HepG2 (cell line): ENCODE data around the gene GPR158. TPM values are rescaled to one million over a fixed set of nuclear protein-coding genes. Genes with fewer than 3 reads are reported as not detected.

Experiments used
- BHLHE40 ChIP-seq: IDR thresholded peaks from 2 replicates; pipeline ENCODE4 v1.6.1; 2011; ENCODE audit warnings: low read length, improper control_type of control experiment
- EED ChIP-seq: sonication (generic); formaldehyde crosslinking; IDR thresholded peaks from 2 replicates; pipeline ENCODE4 v1.5.0; 2020; ENCODE audit warnings: mild to moderate bottlenecking, missing genetic modification reagents
- ELF3 ChIP-seq: IDR thresholded peaks from 2 replicates; pipeline ENCODE4 v1.6.1; 2016; ENCODE audit warnings: missing genetic modification reagents, missing compliant biosample characterization
- ERF ChIP-seq: IDR thresholded peaks from 2 replicates; pipeline ENCODE4 v1.6.1; 2018; ENCODE audit warnings: missing biosample characterization, missing genetic modification reagents
- FOXK1 ChIP-seq: sonication (generic); formaldehyde crosslinking; IDR thresholded peaks from 2 replicates; pipeline ENCODE4 v1.4.0; 2020; ENCODE audit warnings: low read depth, missing genetic modification reagents, borderline replicate concordance
- FOXO1 ChIP-seq: sonication (generic); formaldehyde crosslinking; IDR thresholded peaks from 2 replicates; pipeline ENCODE4 v1.4.0; 2020; ENCODE audit warnings: missing genetic modification reagents
- HNRNPLL ChIP-seq: fragments of 200-400 bp; formaldehyde crosslinking; IDR thresholded peaks from 2 replicates; pipeline ENCODE4 v1.6.1; 2017; ENCODE audit warnings: mild to moderate bottlenecking, low read depth, low read length; ENCODE audit not compliant: poor library complexity, severe bottlenecking
- KAT8 ChIP-seq: IDR thresholded peaks from 2 replicates; pipeline ENCODE4 v1.6.1; 2016; ENCODE audit warnings: missing genetic modification reagents, missing compliant biosample characterization
- NFKBIZ ChIP-seq: IDR thresholded peaks from 2 replicates; pipeline ENCODE4 v1.6.1; 2018; ENCODE audit warnings: missing genetic modification reagents, missing compliant biosample characterization
- RARA ChIP-seq: IDR thresholded peaks from 2 replicates; pipeline ENCODE4 v1.6.1; 2016; ENCODE audit warnings: missing genetic modification reagents, missing compliant biosample characterization
- RBAK ChIP-seq: sonication (generic); formaldehyde crosslinking; IDR thresholded peaks from 2 replicates; pipeline ENCODE4 v1.5.1; 2020; ENCODE audit warnings: mild to moderate bottlenecking, missing genetic modification reagents
- ZBTB21 ChIP-seq: sonication (generic); formaldehyde crosslinking; IDR thresholded peaks from 2 replicates; pipeline ENCODE4 v1.4.0; 2020; ENCODE audit warnings: missing genetic modification reagents
- ZNF138 ChIP-seq: sonication (generic); formaldehyde crosslinking; IDR thresholded peaks from 2 replicates; pipeline ENCODE4 v1.5.0; 2020; ENCODE audit warnings: mild to moderate bottlenecking, low read depth, missing genetic modification reagents
- ZNF263 ChIP-seq: sonication (generic); formaldehyde crosslinking; IDR thresholded peaks from 2 replicates; pipeline ENCODE4 v1.4.0; 2020; ENCODE audit warnings: missing genetic modification reagents
- ZNF430 ChIP-seq: sonication (generic); formaldehyde crosslinking; IDR thresholded peaks from 2 replicates; pipeline ENCODE4 v1.9.0; 2021; ENCODE audit warnings: mild to moderate bottlenecking, missing genetic modification reagents
- ZNF691 ChIP-seq: sonication (generic); formaldehyde crosslinking; IDR thresholded peaks from 2 replicates; pipeline ENCODE4 v1.4.0; 2020; ENCODE audit warnings: missing genetic modification reagents, low read depth, mild to moderate bottlenecking, borderline replicate concordance
- ZNF761 ChIP-seq: sonication (generic); formaldehyde crosslinking; conservative IDR thresholded peaks from 2 replicates; pipeline ENCODE4 v1.4.0; 2020; ENCODE audit warnings: mild to moderate bottlenecking, missing genetic modification reagents
- ZNF83 ChIP-seq: sonication (generic); formaldehyde crosslinking; IDR thresholded peaks from 2 replicates; pipeline ENCODE4 v1.4.0; 2020; ENCODE audit warnings: missing genetic modification reagents, mild to moderate bottlenecking, borderline replicate concordance
- ZZZ3 ChIP-seq: sonication (generic); formaldehyde crosslinking; IDR thresholded peaks from 2 replicates; pipeline ENCODE4 v1.4.0; 2020; ENCODE audit warnings: missing genetic modification reagents, mild to moderate bottlenecking, borderline replicate concordance
- polyA plus RNA-seq, 8 experiments: library from polyadenylated mRNA; depleted of rRNA in 3 of 8; stranded (reverse) in 7 of 8; unstranded in 1 of 8; fragments of >200 nt; fragmentation: Illumina TruSeq in 4 of 8; extraction: Trizol in 4 of 8; gene quantifications; 2 replicates each; pipeline versions ENCODE4 v1.2.1 to v1.2.3, GENCODE V29; 2011 to 2016; ENCODE audit warnings: low read depth in 4 of 8, missing spikeins in 1 of 8, mixed read lengths in 1 of 8; ENCODE audit not compliant: insufficient read depth in 1 of 8
- total RNA-seq, 5 experiments: library from RNA; depleted of rRNA; stranded (reverse); fragments of >200 nt; fragmentation: Illumina TruSeq; extraction: Trizol; gene quantifications; 2 replicates each; pipeline ENCODE4 v1.2.3, GENCODE V29; 2016; ENCODE audit warnings: low read depth in 1 of 5
- TF ChIP-seq, protein P1 (sequence below): sonication (generic); formaldehyde crosslinking; IDR thresholded peaks from 2 replicates; pipeline ENCODE4 v1.4.0; 2020; ENCODE audit warnings: missing genetic modification reagents
- TF ChIP-seq, protein P2 (sequence below): IDR thresholded peaks from 2 replicates; pipeline ENCODE4 v1.6.1; 2016; ENCODE audit warnings: mild to moderate bottlenecking, missing biosample characterization, missing genetic modification reagents
- TF ChIP-seq, protein P3 (sequence below): sonication (generic); formaldehyde crosslinking; IDR thresholded peaks from 2 replicates; pipeline ENCODE4 v1.4.0; 2020; ENCODE audit warnings: missing genetic modification reagents, borderline replicate concordance

The GPR158 gene
- total and polyA plus RNA-seq, 2 of the 13 experiments (the other 11 are each of a cell fraction or from before 2014, with no cell fraction given): not detected

- peak; percentile 53; the same call in 1 of the 2 replicates for TF ChIP-seq ERF (CRISPR knock-in tag)
- TF ChIP-seq EED (CRISPR knock-in tag): 0 out of 2 replicates have a peak, but pooled peaks have one; percentile 52
- TF ChIP-seq KAT8 (CRISPR knock-in tag): peak; percentile 36; the same call in 1 of the 2 replicates
- no peak for TF ChIP-seq ZZZ3 (CRISPR knock-in tag)
- peak; percentile 58 for TF ChIP-seq ELF3 (CRISPR knock-in tag)
- TF ChIP-seq ZBTB21 (CRISPR knock-in tag): no peak
- 0 out of 2 replicates have a peak, but pooled peaks have one; percentile 84 for TF ChIP-seq ZNF138 (CRISPR knock-in tag)
- 0 out of 2 replicates have a peak, but pooled peaks have one; percentile 39 for TF ChIP-seq ZNF83
- TF ChIP-seq ZNF761 (CRISPR knock-in tag): peak; percentile 33; the same call in 1 of the 2 replicates
- peak; percentile 76; the same call in 1 of the 2 replicates for TF ChIP-seq ZNF430
- no peak for TF ChIP-seq ZNF263
- TF ChIP-seq, protein P1, sequence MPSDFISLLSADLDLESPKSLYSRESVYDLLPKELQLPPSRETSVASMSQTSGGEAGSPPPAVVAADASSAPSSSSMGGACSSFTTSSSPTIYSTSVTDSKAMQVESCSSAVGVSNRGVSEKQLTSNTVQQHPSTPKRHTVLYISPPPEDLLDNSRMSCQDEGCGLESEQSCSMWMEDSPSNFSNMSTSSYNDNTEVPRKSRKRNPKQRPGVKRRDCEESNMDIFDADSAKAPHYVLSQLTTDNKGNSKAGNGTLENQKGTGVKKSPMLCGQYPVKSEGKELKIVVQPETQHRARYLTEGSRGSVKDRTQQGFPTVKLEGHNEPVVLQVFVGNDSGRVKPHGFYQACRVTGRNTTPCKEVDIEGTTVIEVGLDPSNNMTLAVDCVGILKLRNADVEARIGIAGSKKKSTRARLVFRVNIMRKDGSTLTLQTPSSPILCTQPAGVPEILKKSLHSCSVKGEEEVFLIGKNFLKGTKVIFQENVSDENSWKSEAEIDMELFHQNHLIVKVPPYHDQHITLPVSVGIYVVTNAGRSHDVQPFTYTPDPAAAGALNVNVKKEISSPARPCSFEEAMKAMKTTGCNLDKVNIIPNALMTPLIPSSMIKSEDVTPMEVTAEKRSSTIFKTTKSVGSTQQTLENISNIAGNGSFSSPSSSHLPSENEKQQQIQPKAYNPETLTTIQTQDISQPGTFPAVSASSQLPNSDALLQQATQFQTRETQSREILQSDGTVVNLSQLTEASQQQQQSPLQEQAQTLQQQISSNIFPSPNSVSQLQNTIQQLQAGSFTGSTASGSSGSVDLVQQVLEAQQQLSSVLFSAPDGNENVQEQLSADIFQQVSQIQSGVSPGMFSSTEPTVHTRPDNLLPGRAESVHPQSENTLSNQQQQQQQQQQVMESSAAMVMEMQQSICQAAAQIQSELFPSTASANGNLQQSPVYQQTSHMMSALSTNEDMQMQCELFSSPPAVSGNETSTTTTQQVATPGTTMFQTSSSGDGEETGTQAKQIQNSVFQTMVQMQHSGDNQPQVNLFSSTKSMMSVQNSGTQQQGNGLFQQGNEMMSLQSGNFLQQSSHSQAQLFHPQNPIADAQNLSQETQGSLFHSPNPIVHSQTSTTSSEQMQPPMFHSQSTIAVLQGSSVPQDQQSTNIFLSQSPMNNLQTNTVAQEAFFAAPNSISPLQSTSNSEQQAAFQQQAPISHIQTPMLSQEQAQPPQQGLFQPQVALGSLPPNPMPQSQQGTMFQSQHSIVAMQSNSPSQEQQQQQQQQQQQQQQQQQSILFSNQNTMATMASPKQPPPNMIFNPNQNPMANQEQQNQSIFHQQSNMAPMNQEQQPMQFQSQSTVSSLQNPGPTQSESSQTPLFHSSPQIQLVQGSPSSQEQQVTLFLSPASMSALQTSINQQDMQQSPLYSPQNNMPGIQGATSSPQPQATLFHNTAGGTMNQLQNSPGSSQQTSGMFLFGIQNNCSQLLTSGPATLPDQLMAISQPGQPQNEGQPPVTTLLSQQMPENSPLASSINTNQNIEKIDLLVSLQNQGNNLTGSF: peak; percentile 85
- no peak for TF ChIP-seq BHLHE40
- peak; percentile 55; the same call in 1 of the 2 replicates for TF ChIP-seq ZNF691
- TF ChIP-seq, protein P2, sequence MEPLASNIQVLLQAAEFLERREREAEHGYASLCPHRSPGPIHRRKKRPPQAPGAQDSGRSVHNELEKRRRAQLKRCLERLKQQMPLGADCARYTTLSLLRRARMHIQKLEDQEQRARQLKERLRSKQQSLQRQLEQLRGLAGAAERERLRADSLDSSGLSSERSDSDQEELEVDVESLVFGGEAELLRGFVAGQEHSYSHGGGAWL (CRISPR knock-in tag): peak; percentile 91
- peak; percentile 60 for TF ChIP-seq RARA (CRISPR knock-in tag)
- TF ChIP-seq, protein P3, sequence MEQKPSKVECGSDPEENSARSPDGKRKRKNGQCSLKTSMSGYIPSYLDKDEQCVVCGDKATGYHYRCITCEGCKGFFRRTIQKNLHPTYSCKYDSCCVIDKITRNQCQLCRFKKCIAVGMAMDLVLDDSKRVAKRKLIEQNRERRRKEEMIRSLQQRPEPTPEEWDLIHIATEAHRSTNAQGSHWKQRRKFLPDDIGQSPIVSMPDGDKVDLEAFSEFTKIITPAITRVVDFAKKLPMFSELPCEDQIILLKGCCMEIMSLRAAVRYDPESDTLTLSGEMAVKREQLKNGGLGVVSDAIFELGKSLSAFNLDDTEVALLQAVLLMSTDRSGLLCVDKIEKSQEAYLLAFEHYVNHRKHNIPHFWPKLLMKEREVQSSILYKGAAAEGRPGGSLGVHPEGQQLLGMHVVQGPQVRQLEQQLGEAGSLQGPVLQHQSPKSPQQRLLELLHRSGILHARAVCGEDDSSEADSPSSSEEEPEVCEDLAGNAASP (CRISPR knock-in tag): peak; percentile 55; the same call in 1 of the 2 replicates
- TF ChIP-seq FOXK1: peak; percentile 59; the same call in 1 of the 2 replicates
- peak; percentile 35 for TF ChIP-seq HNRNPLL
- 0 out of 2 replicates have a peak, but pooled peaks have one; percentile 55 for TF ChIP-seq NFKBIZ (CRISPR knock-in tag)
- no peak for TF ChIP-seq RBAK
- peak; percentile 42; the same call in 1 of the 2 replicates for TF ChIP-seq FOXO1 (CRISPR knock-in tag)
Measured at GRCh38 chr10:25174461-25175230, at the start of gene GPR158 (continued).
